ENCODE measurements around the gene ORAI3.

- TF ChIP-seq CTCF (IDR thresholded peaks at IDR 0.05) (no peak), POLR2A (IDR thresholded peaks at IDR 0.05) (no peak), POLR2AphosphoS5 (IDR thresholded peaks at IDR 0.05) (no peak), EP300 (IDR thresholded peaks at IDR 0.05) (no peak)
Measured at GRCh38 chr16:31001507-31002249, 52.8 kb downstream of the ORAI3 start.
